ENCODE results near the gene FHIP1A. TPM values are rescaled to one million over a fixed set of nuclear protein-coding genes. Genes with fewer than 3 reads are reported as not detected.

Gene FHIP1A
- total RNA-seq, 6 donors from 2014 or later: 13.5 to 36.1 (median 20.5) TPM

DNA sequence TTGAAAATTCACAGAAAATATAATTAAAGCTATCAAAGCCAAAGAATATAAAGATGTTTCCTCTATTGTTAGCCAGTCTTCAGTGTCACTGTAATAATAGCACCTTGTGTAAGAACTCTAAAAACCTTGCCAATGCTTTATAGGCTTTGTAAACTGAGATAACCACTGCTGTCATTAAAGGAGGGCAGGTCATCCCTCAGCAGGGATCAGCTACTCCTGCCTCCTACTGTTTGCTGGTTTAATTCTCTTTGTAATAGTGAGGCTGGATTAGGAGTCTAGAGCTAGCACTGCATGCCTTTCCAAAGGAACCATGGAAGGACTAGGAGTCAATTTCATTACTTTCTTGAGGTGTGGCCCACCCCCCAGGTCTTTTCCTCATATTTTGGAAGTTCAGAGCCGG is 46.2 kb downstream of the FHIP1A start:
- H3K36me3 ChIP-seq: no peaks in the 10 kb centered on the region
- H3K27ac ChIP-seq: no peak overlapping the region
- ATAC-seq (ENCODE audit: low FRiP score in 2 of 2) (no peak), DNase-seq (no peak)
- no peak overlapping the region for H3K4me3 ChIP-seq
- no peak for TF ChIP-seq EP300 (IDR thresholded peaks at IDR 0.05)
- no peak for TF ChIP-seq POLR2AphosphoS5 (IDR thresholded peaks at IDR 0.05)
- TF ChIP-seq, protein P1, sequence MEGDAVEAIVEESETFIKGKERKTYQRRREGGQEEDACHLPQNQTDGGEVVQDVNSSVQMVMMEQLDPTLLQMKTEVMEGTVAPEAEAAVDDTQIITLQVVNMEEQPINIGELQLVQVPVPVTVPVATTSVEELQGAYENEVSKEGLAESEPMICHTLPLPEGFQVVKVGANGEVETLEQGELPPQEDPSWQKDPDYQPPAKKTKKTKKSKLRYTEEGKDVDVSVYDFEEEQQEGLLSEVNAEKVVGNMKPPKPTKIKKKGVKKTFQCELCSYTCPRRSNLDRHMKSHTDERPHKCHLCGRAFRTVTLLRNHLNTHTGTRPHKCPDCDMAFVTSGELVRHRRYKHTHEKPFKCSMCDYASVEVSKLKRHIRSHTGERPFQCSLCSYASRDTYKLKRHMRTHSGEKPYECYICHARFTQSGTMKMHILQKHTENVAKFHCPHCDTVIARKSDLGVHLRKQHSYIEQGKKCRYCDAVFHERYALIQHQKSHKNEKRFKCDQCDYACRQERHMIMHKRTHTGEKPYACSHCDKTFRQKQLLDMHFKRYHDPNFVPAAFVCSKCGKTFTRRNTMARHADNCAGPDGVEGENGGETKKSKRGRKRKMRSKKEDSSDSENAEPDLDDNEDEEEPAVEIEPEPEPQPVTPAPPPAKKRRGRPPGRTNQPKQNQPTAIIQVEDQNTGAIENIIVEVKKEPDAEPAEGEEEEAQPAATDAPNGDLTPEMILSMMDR (IDR thresholded peaks at IDR 0.05): no peak
- TF ChIP-seq POLR2A (IDR thresholded peaks at IDR 0.05): no peak
- H3K9me3 ChIP-seq: no peaks in the 10 kb centered on the region
- H3K4me1 ChIP-seq: no peaks in the 10 kb centered on the region
- WGBS, 2 donors: 67 to 79% methylated on average over 1 of the region's 1 CpG
- no peaks in the 10 kb centered on the region for H3K27me3 ChIP-seq

DNA sequence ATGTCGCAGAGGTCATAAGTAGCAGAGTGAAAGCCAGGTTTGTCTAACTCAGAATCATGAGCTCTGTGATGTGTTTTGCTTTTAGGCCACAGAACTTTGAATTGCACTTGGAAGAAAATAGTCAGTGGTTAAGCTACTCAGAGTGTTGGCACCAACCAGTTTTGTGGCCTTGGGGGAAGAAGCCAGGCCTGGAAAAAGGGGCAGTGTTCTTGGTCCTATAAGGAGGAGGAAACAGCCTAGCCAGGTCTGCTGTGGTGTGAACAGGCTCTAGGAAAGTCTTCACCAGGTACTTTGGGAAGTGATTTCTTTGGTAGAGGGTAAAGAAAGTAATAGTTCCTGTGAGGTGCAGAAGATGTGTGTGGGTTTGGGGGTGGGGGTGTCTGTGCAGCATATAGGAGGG is 49.2 kb downstream of the FHIP1A start:
- no peak for TF ChIP-seq EP300 (IDR thresholded peaks at IDR 0.05)
- TF ChIP-seq POLR2AphosphoS5 (IDR thresholded peaks at IDR 0.05): no peak
- TF ChIP-seq, protein P1 (IDR thresholded peaks at IDR 0.05): no peak
- no peak for TF ChIP-seq POLR2A (IDR thresholded peaks at IDR 0.05)
- DNase-seq (no peak), ATAC-seq (ENCODE audit: low FRiP score in 2 of 2) (no peak)
- Histone ChIP-seq H3K9me3 (no peaks in the 10 kb centered on the region), H3K36me3 (no peaks in the 10 kb centered on the region), H3K27ac (no peak overlapping the region), H3K27me3 (no peaks in the 10 kb centered on the region), H3K4me1 (no peaks in the 10 kb centered on the region), H3K4me3 (no peak overlapping the region)
- WGBS, 2 donors: 71 to 88% methylated on average over 1 of the region's 1 CpG

Other genes starting within 250 kb of the FHIP1A start
- not detected for gene PRSS48, start 132.0 kb upstream of the FHIP1A start, total RNA-seq
- 100 to 1,000 TPM in 4 of 6 donors, 10 to 100 TPM in 2; 91.2 to 225 (median 103) TPM for gene SH3D19, start 83.6 kb upstream of the FHIP1A start, total RNA-seq

Measured in upper lobe of left lung (tissue), 6 donors.